K562 (cell line): ENCODE data around the gene LUM. TPM values are rescaled to one million over a fixed set of nuclear protein-coding genes. Genes with fewer than 3 reads are reported as not detected.

Source experiments
- ATAC-seq: fragments of 200-7000 bp; cut with Tn5 transposase; 3 replicates; pipeline ENCODE4 v1.9.1; 2020; ENCODE audit warnings: moderate library complexity
- BruUV-seq: library from RNA; stranded (reverse); fragments of 400-500 nt; replicated peaks from 2 replicates; lab custom pipeline; 2021; lab: Mats Ljungman, UMichigan
- CTCF ChIA-PET: fragments of 300-600 bp; formaldehyde crosslinking; extraction: SDS; loops from one replicate; lab custom pipeline; 2021; ENCODE audit warnings: low intra/inter-chr PET ratio; lab: Yijun Ruan, JAX
- POLR2A ChIA-PET: fragments of 300-600, 350-650 bp; sonication (Branson Sonifier 250); formaldehyde crosslinking; extraction: SDS; loops from one replicate; lab custom pipeline; 2021; ENCODE audit warnings: antibody characterized with exemption, inconsistent platforms; lab: Yijun Ruan, JAX
- DNase-seq, 4 experiments: peaks; one replicate each; pipeline versions ENCODE4 v3.0.0 to v3.0.0-alpha.2; 2011 to 2018; ENCODE audit warnings: low spot score in 3 of 4, mixed read lengths in 3 of 4; ENCODE audit errors: extremely low read depth in 1 of 4
- FAIRE-seq: peaks from 2 replicates; lab custom pipeline; 2011; peaks lifted over from hg19 to GRCh38; lab: Jason Lieb, UNC
- H2AFZ ChIP-seq: 2 replicates; pipeline ENCODE4 v1.6.0; 2011; ENCODE audit warnings: low read depth, low read length, control low read depth, inconsistent platforms
- H3K27ac ChIP-seq: fragments of 200-600 bp; 3 replicates; pipeline ENCODE4 v1.8.0; 2011; ENCODE audit warnings: low read depth, mild to moderate bottlenecking, control low read depth, inconsistent platforms, low read length, moderate library complexity, mixed read lengths; ENCODE audit errors: extremely low read depth
- H3K27me3 ChIP-seq, 2 experiments: fragments of 300-600 bp in 1 of 2; 2 replicates in 1 of 2; 3 replicates in 1 of 2; pipeline versions ENCODE4 v1.6.0 to v1.8.0; 2011; ENCODE audit warnings: inconsistent platforms in 2 of 2, low read length in 2 of 2, mild to moderate bottlenecking in 1 of 2, mixed read lengths in 1 of 2, moderate library complexity in 1 of 2; ENCODE audit not compliant: control insufficient read depth in 2 of 2, insufficient read depth in 2 of 2
- H3K36me3 ChIP-seq: fragments of 300-600 bp; 3 replicates; pipeline ENCODE4 v1.8.0; 2011; ENCODE audit warnings: mild to moderate bottlenecking, low read length, inconsistent platforms; ENCODE audit not compliant: control insufficient read depth, insufficient read depth
- H3K4me1 ChIP-seq, 2 experiments: fragments of 200-600 bp in 1 of 2; replicated peaks in 1 of 2; 2 replicates in 1 of 2; 3 replicates in 1 of 2; pipeline versions ENCODE4 v1.5.1 to v1.8.0; 2011; ENCODE audit warnings: inconsistent platforms in 2 of 2, low read length in 2 of 2, mild to moderate bottlenecking in 1 of 2, mixed read lengths in 1 of 2, moderate library complexity in 1 of 2; ENCODE audit not compliant: control insufficient read depth in 2 of 2, insufficient read depth in 2 of 2
- H3K4me2 ChIP-seq: 2 replicates; pipeline ENCODE4 v1.6.1; 2011; ENCODE audit warnings: low read length, control low read depth, inconsistent platforms, mixed read lengths; ENCODE audit not compliant: insufficient read depth
- H3K4me3 ChIP-seq: fragments of 200-600 bp; sonication (generic), shearing (Covaris generic); 2 replicates; pipeline ENCODE4 v1.5.1; 2016; ENCODE audit warnings: control low read depth, inconsistent platforms
- H3K79me2 ChIP-seq: fragments of 200-600 bp; 3 replicates; pipeline ENCODE4 v1.8.0; 2011; ENCODE audit warnings: low read length, inconsistent platforms; ENCODE audit not compliant: control insufficient read depth, insufficient read depth
- H3K9ac ChIP-seq, 2 experiments: 2 replicates each; pipeline versions ENCODE4 v1.6.0 to v1.6.1; 2011; ENCODE audit warnings: low read depth in 2 of 2, low read length in 2 of 2, control low read depth in 1 of 2, inconsistent platforms in 1 of 2, mild to moderate bottlenecking in 1 of 2, mixed read lengths in 1 of 2; ENCODE audit not compliant: insufficient read depth in 1 of 2
- H3K9me1 ChIP-seq: one replicate; pipeline ENCODE4 v1.6.0; 2011; ENCODE audit warnings: inconsistent platforms, mild to moderate bottlenecking, low read length, moderate library complexity; ENCODE audit not compliant: control insufficient read depth, insufficient read depth
- H3K9me3 ChIP-seq: replicated peaks from 2 replicates; pipeline ENCODE4 v1.5.1; 2011; ENCODE audit warnings: low read depth, low read length, inconsistent platforms; ENCODE audit not compliant: control insufficient read depth, insufficient read depth
- H4K20me1 ChIP-seq: replicated peaks from 2 replicates; pipeline ENCODE4 v1.6.1; 2011; ENCODE audit warnings: low read length, inconsistent platforms, mixed read lengths; ENCODE audit not compliant: control insufficient read depth, insufficient read depth
- CEBPZ ChIP-seq: fragments of 150-350 bp; IDR thresholded peaks from 2 replicates; pipeline ENCODE4 v1.6.1; 2014; ENCODE audit warnings: low read depth, mild to moderate bottlenecking, low read length, borderline replicate concordance
- CHD1 ChIP-seq: fragments of 200-600 bp; sonication (generic); IDR thresholded peaks from one replicate; pipeline ENCODE4 v1.6.1; 2012; ENCODE audit warnings: mild to moderate bottlenecking, moderate library complexity, low read length, inconsistent platforms
- ETS2 ChIP-seq: IDR thresholded peaks from 2 replicates; pipeline ENCODE4 v1.6.1; 2016; ENCODE audit warnings: borderline replicate concordance, missing genetic modification characterization, mild to moderate bottlenecking, moderate library complexity, missing compliant biosample characterization; ENCODE audit not compliant: poor library complexity, severe bottlenecking
- GABPB1 ChIP-seq: sonication (generic); formaldehyde crosslinking; IDR thresholded peaks from 2 replicates; pipeline ENCODE4 v1.8.0; 2022; ENCODE audit warnings: mild to moderate bottlenecking, missing genetic modification reagents
- GATAD2A ChIP-seq: fragments of 450-650 bp; IDR thresholded peaks from 2 replicates; pipeline ENCODE4 v1.6.1; 2017
- MCM3 ChIP-seq: fragments of 450-650 bp; IDR thresholded peaks from 2 replicates; pipeline ENCODE4 v1.6.1; 2016
- MITF ChIP-seq: IDR thresholded peaks from 2 replicates; pipeline ENCODE4 v1.6.1; 2014; ENCODE audit warnings: antibody characterized with exemption
- NCOA2 ChIP-seq, 2 experiments: fragments of 450-650 bp; IDR thresholded peaks; 2 replicates each; pipeline ENCODE4 v1.6.1; 2018; ENCODE audit warnings: mild to moderate bottlenecking in 2 of 2, moderate library complexity in 1 of 2; ENCODE audit not compliant: partially characterized antibody in 2 of 2
- TEAD2 ChIP-seq: fragments of 450-650 bp; IDR thresholded peaks from 2 replicates; pipeline ENCODE4 v1.6.1; 2016; ENCODE audit warnings: missing genetic modification characterization, control low read depth, missing compliant biosample characterization
- YBX1 ChIP-seq: fragments of 450-650 bp; IDR thresholded peaks from 2 replicates; pipeline ENCODE4 v1.7.1; 2016; ENCODE audit warnings: mild to moderate bottlenecking
- ZNF184 ChIP-seq: sonication (generic); formaldehyde crosslinking; IDR thresholded peaks from 2 replicates; pipeline ENCODE4 v1.5.0; 2020; ENCODE audit warnings: missing genetic modification reagents
- WGBS: fragments of 100-300 bp; shearing (Covaris generic); methylation state at CpG from one replicate; pipeline ENCODE4 v1.1.6; 2016; ENCODE audit warnings: low coverage, mixed read lengths; ENCODE audit not compliant: insufficient coverage; ENCODE audit errors: missing lambda C conversion rate; 5-methylcytosine and 5-hydroxymethylcytosine counted together
- in situ Hi-C: fragments of 300-500 bp; cut with MboI; formaldehyde crosslinking; loops from 4 replicates; pipeline ENCODE4 v1.15.0; 2018; ENCODE audit warnings: inconsistent platforms, mixed read lengths
- intact Hi-C: fragments of 100-400 bp; cut with micrococcal nuclease; formaldehyde crosslinking; loops from 2 replicates; pipeline ENCODE4 v1.14.2; 2022
- polyA plus RNA-seq, 8 experiments: library from polyadenylated mRNA; depleted of rRNA in 4 of 8; stranded (reverse) in 5 of 8; unstranded in 3 of 8; fragments of >200 nt; fragmentation: Nextera tagmentation in 2 of 8; fragmentation: Illumina TruSeq in 1 of 8; extraction: Ambion mirVana in 2 of 8; extraction: Trizol in 1 of 8; gene quantifications; 2 replicates each; pipeline versions ENCODE4 v1.2.1 to v1.2.3, GENCODE V29; 2011 to 2014; ENCODE audit warnings: inconsistent platforms in 1 of 8, missing spikeins in 1 of 8
- total RNA-seq, 7 experiments: library from RNA; depleted of rRNA in 6 of 7; stranded (reverse); fragments of >200 nt in 6 of 7; fragmentation: Illumina TruSeq in 2 of 7; extraction: Trizol in 2 of 7; gene quantifications; 2 replicates each; pipeline versions ENCODE4 v1.2.1 to v1.2.3, GENCODE V29; 2011 to 2021; ENCODE audit warnings: low replicate concordance in 1 of 7

Gene LUM
- total and polyA plus RNA-seq, 9 of the 15 experiments (the other 6 are each of a cell fraction or from before 2014, with no cell fraction given): 0.40 TPM; not detected in 8

- TF ChIP-seq YBX1 (no peak), NCOA2 (IDR thresholded peaks at IDR 0.05; ENCODE audit: partially characterized antibody in 2 of 2) (no peak), TEAD2 (tag) (no peak)
- TF ChIP-seq, all 486 proteins: peak for 0
Observed at GRCh38 chr12:91106283-91106682, 5.0 kb downstream of the LUM start (continued).

- Histone ChIP-seq H3K9me3 (no peaks in the 10 kb centered on the region), H3K27ac (no peak overlapping the region), H4K20me1 (no peaks in the 10 kb centered on the region), H2AFZ (no peak overlapping the region), H3K4me1 (no peaks in the 10 kb centered on the region), H3K79me2 (no peaks in the 10 kb centered on the region), H3K4me3 (no peak overlapping the region), H3K9ac (no peak overlapping the region), H3K36me3 (no peaks in the 10 kb centered on the region), H3K27me3 (no peaks in the 10 kb centered on the region), H3K9me1 (no peaks in the 10 kb centered on the region), H3K4me2 (no peak overlapping the region)
- in situ Hi-C loops (no loop called here), intact Hi-C loops (loop anchor here (5.0 to 10.0 kb wide), 2 partner anchors 129 to 219 kb away; no protein-coding TSS in a partner anchor)
- no TSS peak for BruUV-seq
- no peak for TF ChIP-seq CEBPZ
- TF ChIP-seq GABPB1: no peak
- no peak for TF ChIP-seq MCM3
- no peak for TF ChIP-seq ETS2 (tag)
- TF ChIP-seq MITF: no peak
- no peak for TF ChIP-seq ZNF184
- TF ChIP-seq GATAD2A: no peak
- no peak for TF ChIP-seq CHD1
- ChIA-PET CTCF (no interaction called here), POLR2A (no interaction called here)
- no peak for FAIRE-seq
- WGBS: 0% methylated on average over 5 of the region's 5 CpGs
- DNase-seq: no peak
- no peak for ATAC-seq
Observed at GRCh38 chr12:91105807-91106206, 5.5 kb downstream of the LUM start.
